GM10266 (cell line): ENCODE results near the gene IRF7.
A peak's percentile ranks its signal among the peaks of the same experiment; 100 is the strongest.

Experiments
- DNase-seq: peaks from one replicate; pipeline ENCODE4 v3.0.0; 2012; ENCODE audit errors: extremely low spot score
- CTCF ChIP-seq: IDR thresholded peaks from 2 replicates; pipeline ENCODE4 v1.5.1; 2012; ENCODE audit warnings: mild to moderate bottlenecking, low read depth; ENCODE audit not compliant: control insufficient read depth, insufficient read depth; ENCODE audit errors: missing control alignments

IRF7 gene

GRCh38 chr11:603154-603553, 12.6 kb downstream of the IRF7 start:
- no peak for TF ChIP-seq CTCF
- no peak for DNase-seq

GRCh38 chr11:601573-602245, 14.0 kb downstream of the IRF7 start:
- TF ChIP-seq CTCF = no peak
- no peak for DNase-seq

- DNase-seq = no peak
- TF ChIP-seq CTCF = no peak
These were observed 17.6 kb downstream of the IRF7 start for GRCh38 chr11:598005-598680.

- TF ChIP-seq CTCF = peak; percentile 31
- no peak for DNase-seq
These were observed 18.5 kb downstream of the IRF7 start for GRCh38 chr11:597166-597725.

GRCh38 chr11:596374-596773, 19.4 kb downstream of the IRF7 start:
- DNase-seq = no peak
- no peak for TF ChIP-seq CTCF

GRCh38 chr11:595400-595799, 20.4 kb downstream of the IRF7 start:
- no peak for TF ChIP-seq CTCF
- no peak for DNase-seq

- no peak for TF ChIP-seq CTCF
- no peak for DNase-seq
These were observed 22.4 kb downstream of the IRF7 start for GRCh38 chr11:593347-593746.
